Activated CD4-positive, alpha-beta T cell treated with anti-CD3 and anti-CD28 coated beads for 36 hours (primary cell): Measurements from ENCODE around the gene ARL5C. TPM values are rescaled to one million over a fixed set of nuclear protein-coding genes. Genes with fewer than 3 reads are reported as not detected.
"Not testable (repeated sequence)": the region's sequence is repeated elsewhere in the genome, so short reads cannot be mapped to it uniquely, and the experiment has no call there.

Source experiments
- ATAC-seq: fragments of 200-7000 bp; cut with Tn5 transposase; one replicate; pipeline ENCODE4 v1.10.0; 2021; ENCODE audit warnings: mild to moderate bottlenecking, moderate library complexity
- CTCF ChIA-PET: fragments of 350-600 bp; sonication (Branson Sonifier 250); formaldehyde crosslinking; loops from one replicate; lab custom pipeline; 2021; ENCODE audit warnings: antibody characterized with exemption; lab: Charles Lee
- POLR2A ChIA-PET: fragments of 350-600 bp; sonication (Branson Sonifier 250); formaldehyde crosslinking; loops from one replicate; lab custom pipeline; 2021; ENCODE audit warnings: antibody characterized with exemption, inconsistent platforms; lab: Charles Lee
- DNase-seq: peaks from one replicate; pipeline ENCODE4 v3.0.0-alpha.2; 2020
- H3K27ac Mint-ChIP-seq: one replicate; pipeline ENCODE4 v1.8.0; 2021; ENCODE audit warnings: mixed read lengths
- H3K27me3 Mint-ChIP-seq: one replicate; pipeline ENCODE4 v1.8.0; 2021; ENCODE audit warnings: mixed read lengths
- H3K36me3 Mint-ChIP-seq: one replicate; pipeline ENCODE4 v1.8.0; 2021; ENCODE audit warnings: low read depth, mixed read lengths
- H3K4me1 Mint-ChIP-seq: one replicate; pipeline ENCODE4 v1.8.0; 2021; ENCODE audit warnings: mixed read lengths
- H3K4me3 Mint-ChIP-seq: one replicate; pipeline ENCODE4 v1.8.0; 2021; ENCODE audit warnings: mild to moderate bottlenecking, moderate library complexity, mixed read lengths
- H3K9me3 Mint-ChIP-seq: one replicate; pipeline ENCODE4 v1.8.0; 2021; ENCODE audit warnings: low read depth, mixed read lengths
- intact Hi-C, 2 experiments: fragments of 100-400 bp; cut with DNase I in 1 of 2; cut with micrococcal nuclease in 1 of 2; formaldehyde crosslinking; loops; one replicate each; pipeline versions ENCODE4 v1.14.2 to v1.15.1; 2022 to 2024; cut with DNase I, micrococcal nuclease
- total RNA-seq, 2 experiments: library from RNA; stranded (reverse); gene quantifications; one replicate each; pipeline ENCODE4 v1.2.3, GENCODE V29; 2021

Gene ARL5C
- total RNA-seq, 2 experiments from 2014 or later: not detected

GRCh38 chr17:39126436-39126835 lies 39.5 kb downstream of the ARL5C start:
- DNase-seq (no peak), ATAC-seq (no peak)
- Mint-ChIP-seq H3K27ac (no peak overlapping the region), H3K9me3 (no peaks in the 10 kb centered on the region), H3K4me3 (no peak overlapping the region), H3K36me3 (no peaks in the 10 kb centered on the region), H3K4me1 (no peaks in the 10 kb centered on the region), H3K27me3 (no peaks in the 10 kb centered on the region)
- intact Hi-C loops: no loop called here
- ChIA-PET CTCF (interaction anchor here (0.5 to 1.0 kb wide), 2 partner anchors 34 to 143 kb away, joined by 3 to 5 read pairs; no protein-coding TSS in a partner anchor), POLR2A (no interaction called here)

GRCh38 chr17:39125143-39125875 lies 40.7 kb downstream of the ARL5C start:
- no peak for ATAC-seq
- H3K9me3 Mint-ChIP-seq: no peaks in the 10 kb centered on the region
- H3K4me1 Mint-ChIP-seq: no peaks in the 10 kb centered on the region
- H3K27me3 Mint-ChIP-seq: no peaks in the 10 kb centered on the region
- DNase-seq: no peak
- H3K4me3 Mint-ChIP-seq: no peak overlapping the region
- no peaks in the 10 kb centered on the region for H3K36me3 Mint-ChIP-seq
- ChIA-PET CTCF (interaction anchor here (0.5 to 1.1 kb wide), 3 partner anchors 11 to 142 kb away, joined by 3 to 5 read pairs (median 3); no protein-coding TSS in a partner anchor), POLR2A (no interaction called here)
- no peak overlapping the region for H3K27ac Mint-ChIP-seq
- intact Hi-C loops: no loop called here

GRCh38 chr17:39123627-39124026 lies 42.3 kb downstream of the ARL5C start:
- no peak for ATAC-seq
- H3K36me3 Mint-ChIP-seq: no peaks in the 10 kb centered on the region
- H3K9me3 Mint-ChIP-seq: no peaks in the 10 kb centered on the region
- intact Hi-C loops: no loop called here
- no peak overlapping the region for H3K27ac Mint-ChIP-seq
- POLR2A ChIA-PET: no interaction called here
- CTCF ChIA-PET: interaction anchor here (0.6 to 1.4 kb wide), 4 partner anchors 9 to 424 kb away, joined by 3 to 4 read pairs (median 3); no protein-coding TSS in a partner anchor
- H3K4me1 Mint-ChIP-seq: no peaks in the 10 kb centered on the region
- H3K27me3 Mint-ChIP-seq: no peaks in the 10 kb centered on the region
- no peak overlapping the region for H3K4me3 Mint-ChIP-seq
- DNase-seq: no peak

GRCh38 chr17:39122991-39123390 lies 43.0 kb downstream of the ARL5C start:
- H3K27me3 Mint-ChIP-seq: no peaks in the 10 kb centered on the region
- no peak overlapping the region for H3K4me3 Mint-ChIP-seq
- H3K4me1 Mint-ChIP-seq: peaks cover 3% of the 10 kb centered on the region
- ChIA-PET POLR2A (no interaction called here), CTCF (interaction anchor here (0.6 to 1.4 kb wide), 5 partner anchors 42 to 424 kb away, joined by 3 to 4 read pairs (median 3); no protein-coding TSS in a partner anchor)
- intact Hi-C loops: no loop called here
- no peaks in the 10 kb centered on the region for H3K9me3 Mint-ChIP-seq
- DNase-seq (no peak), ATAC-seq (no peak)
- H3K27ac Mint-ChIP-seq: no peak overlapping the region
- H3K36me3 Mint-ChIP-seq: no peaks in the 10 kb centered on the region

- DNase-seq, H3K36me3 Mint-ChIP-seq, intact Hi-C loops, H3K27me3 Mint-ChIP-seq, H3K27ac Mint-ChIP-seq, ATAC-seq, H3K9me3 Mint-ChIP-seq, H3K4me1 Mint-ChIP-seq, H3K4me3 Mint-ChIP-seq: not testable (repeated sequence)
- ChIA-PET POLR2A (interaction anchor here (0.6 kb wide), 1 partner anchor 408 kb away, joined by 3 read pairs; no protein-coding TSS in a partner anchor), CTCF (interaction anchor here (0.5 to 1.4 kb wide), 4 partner anchors 11 to 139 kb away, joined by 3 to 4 read pairs (median 4); no protein-coding TSS in a partner anchor)
These were observed 44.0 kb downstream of the ARL5C start for GRCh38 chr17:39121919-39122318.

- ATAC-seq: no peak
- peaks cover 4% of the 10 kb centered on the region for H3K4me1 Mint-ChIP-seq
- H3K4me3 Mint-ChIP-seq: no peak overlapping the region
- H3K27me3 Mint-ChIP-seq: no peaks in the 10 kb centered on the region
- POLR2A ChIA-PET: no interaction called here
- intact Hi-C loops: no loop called here
- H3K36me3 Mint-ChIP-seq: no peaks in the 10 kb centered on the region
- CTCF ChIA-PET: no interaction called here
- DNase-seq: no peak
- no peak overlapping the region for H3K27ac Mint-ChIP-seq
- H3K9me3 Mint-ChIP-seq: no peaks in the 10 kb centered on the region
These were observed 47.1 kb downstream of the ARL5C start for GRCh38 chr17:39118674-39119419.

GRCh38 chr17:39116224-39116623 lies 49.7 kb downstream of the ARL5C start:
- CTCF ChIA-PET: interaction anchor here (0.5 to 1.6 kb wide), 4 partner anchors 48 to 192 kb away, joined by 3 to 5 read pairs (median 4); no protein-coding TSS in a partner anchor

GRCh38 chr17:39115135-39115534 lies 50.8 kb downstream of the ARL5C start:
- Mint-ChIP-seq H3K36me3 (no peaks in the 10 kb centered on the region), H3K4me1 (peaks cover 4% of the 10 kb centered on the region), H3K27me3 (no peaks in the 10 kb centered on the region), H3K27ac (no peak overlapping the region), H3K4me3 (no peak overlapping the region), H3K9me3 (no peaks in the 10 kb centered on the region)
- intact Hi-C loops: no loop called here
- ATAC-seq (no peak), DNase-seq (no peak)
- ChIA-PET CTCF (interaction anchor here (0.6 to 1.1 kb wide), 3 partner anchors 9 to 61 kb away, joined by 3 read pairs; no protein-coding TSS in a partner anchor), POLR2A (interaction anchor here (0.5 kb wide), 1 partner anchor 28 kb away, joined by 3 read pairs; no protein-coding TSS in a partner anchor)

More at GRCh38 chr17:39116224-39116623, 49.7 kb downstream of the ARL5C start:
- no peak for DNase-seq
- Mint-ChIP-seq H3K27ac (no peak overlapping the region), H3K36me3 (no peaks in the 10 kb centered on the region), H3K4me3 (no peak overlapping the region), H3K9me3 (no peaks in the 10 kb centered on the region), H3K27me3 (no peaks in the 10 kb centered on the region), H3K4me1 (peaks cover 4% of the 10 kb centered on the region)
- intact Hi-C loops: no loop called here
- ATAC-seq: no peak
- POLR2A ChIA-PET: no interaction called here

GRCh38 chr17:39114723-39115122 lies 51.2 kb downstream of the ARL5C start:
- no peak overlapping the region for H3K4me3 Mint-ChIP-seq
- no peak for ATAC-seq
- H3K27ac Mint-ChIP-seq: no peak overlapping the region
- H3K27me3 Mint-ChIP-seq: no peaks in the 10 kb centered on the region
- DNase-seq: no peak
- CTCF ChIA-PET: interaction anchor here (0.8 to 1.1 kb wide), 2 partner anchors 10 to 11 kb away, joined by 3 read pairs; no protein-coding TSS in a partner anchor
- intact Hi-C loops: no loop called here
- no peaks in the 10 kb centered on the region for H3K9me3 Mint-ChIP-seq
- peaks cover 4% of the 10 kb centered on the region for H3K4me1 Mint-ChIP-seq
- POLR2A ChIA-PET: interaction anchor here (0.5 kb wide), 1 partner anchor 28 kb away, joined by 3 read pairs; no protein-coding TSS in a partner anchor
- no peaks in the 10 kb centered on the region for H3K36me3 Mint-ChIP-seq

GRCh38 chr17:39113871-39114270 lies 52.1 kb downstream of the ARL5C start:
- Mint-ChIP-seq H3K4me1 (peaks cover 4% of the 10 kb centered on the region), H3K27me3 (no peaks in the 10 kb centered on the region), H3K36me3 (no peaks in the 10 kb centered on the region), H3K9me3 (no peaks in the 10 kb centered on the region), H3K27ac (no peak overlapping the region), H3K4me3 (no peak overlapping the region)
- no peak for DNase-seq
- ChIA-PET CTCF (interaction anchor here (1.4 kb wide), 1 partner anchor 131 kb away, joined by 3 read pairs; no protein-coding TSS in a partner anchor), POLR2A (no interaction called here)
- no peak for ATAC-seq
- intact Hi-C loops: no loop called here

- intact Hi-C loops: no loop called here
- DNase-seq: no peak
- Mint-ChIP-seq H3K4me1 (no peaks in the 10 kb centered on the region), H3K4me3 (no peak overlapping the region), H3K27me3 (no peaks in the 10 kb centered on the region), H3K9me3 (no peaks in the 10 kb centered on the region), H3K36me3 (no peaks in the 10 kb centered on the region), H3K27ac (no peak overlapping the region)
- no peak for ATAC-seq
- ChIA-PET POLR2A (no interaction called here), CTCF (interaction anchor here (0.6 kb wide), 2 partner anchors 12 to 1326 kb away, joined by 3 read pairs; no protein-coding TSS in a partner anchor)
These were observed 55.4 kb downstream of the ARL5C start for GRCh38 chr17:39110435-39111136.
